Stimulated activated CD4-positive, alpha-beta T cell treated with anti-CD3 and anti-CD28 coated beads, Interleukin-1b, Interleukin-23, amount 100 ng/mL, for 1 hour (primary cell): Measurements from ENCODE around the gene ITPKB.

ENCODE experiments used
- DNase-seq, 2 donors: peaks; one replicate each; pipeline ENCODE4 v3.0.0-alpha.2; 2020; ENCODE audit warnings: low read depth in 2 of 2

Gene ITPKB

DNA sequence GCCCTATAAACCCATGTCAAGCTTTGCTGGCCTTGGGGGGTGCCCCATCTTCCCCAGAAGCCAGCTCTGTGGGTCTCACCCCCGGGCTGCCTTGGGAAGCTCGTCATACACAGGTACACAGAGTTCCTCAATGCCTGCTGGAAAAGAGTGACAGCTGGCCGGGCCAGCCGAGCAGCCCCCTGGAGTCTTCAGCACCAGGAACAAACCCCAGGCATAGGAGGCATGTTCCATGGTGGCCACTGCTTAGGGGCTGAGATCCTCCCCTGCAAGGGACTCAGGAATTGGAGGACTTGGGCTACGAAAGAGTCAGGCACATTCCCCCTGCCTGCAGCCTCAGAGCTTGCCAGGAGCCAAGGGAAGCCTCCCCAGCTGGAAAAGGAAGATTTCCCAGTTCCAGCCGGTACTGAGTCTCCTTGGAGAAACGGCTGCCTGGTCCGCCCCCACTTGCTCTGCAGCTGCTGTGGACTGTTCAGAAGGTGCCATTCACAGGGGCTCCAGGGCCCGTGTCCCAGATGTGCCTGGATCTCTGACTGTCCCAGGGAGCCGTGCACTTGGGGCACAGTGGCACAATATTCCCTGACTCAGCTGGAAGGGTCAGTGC, 101.0 kb downstream of the ITPKB start:
- DNase-seq: no peak

DNA sequence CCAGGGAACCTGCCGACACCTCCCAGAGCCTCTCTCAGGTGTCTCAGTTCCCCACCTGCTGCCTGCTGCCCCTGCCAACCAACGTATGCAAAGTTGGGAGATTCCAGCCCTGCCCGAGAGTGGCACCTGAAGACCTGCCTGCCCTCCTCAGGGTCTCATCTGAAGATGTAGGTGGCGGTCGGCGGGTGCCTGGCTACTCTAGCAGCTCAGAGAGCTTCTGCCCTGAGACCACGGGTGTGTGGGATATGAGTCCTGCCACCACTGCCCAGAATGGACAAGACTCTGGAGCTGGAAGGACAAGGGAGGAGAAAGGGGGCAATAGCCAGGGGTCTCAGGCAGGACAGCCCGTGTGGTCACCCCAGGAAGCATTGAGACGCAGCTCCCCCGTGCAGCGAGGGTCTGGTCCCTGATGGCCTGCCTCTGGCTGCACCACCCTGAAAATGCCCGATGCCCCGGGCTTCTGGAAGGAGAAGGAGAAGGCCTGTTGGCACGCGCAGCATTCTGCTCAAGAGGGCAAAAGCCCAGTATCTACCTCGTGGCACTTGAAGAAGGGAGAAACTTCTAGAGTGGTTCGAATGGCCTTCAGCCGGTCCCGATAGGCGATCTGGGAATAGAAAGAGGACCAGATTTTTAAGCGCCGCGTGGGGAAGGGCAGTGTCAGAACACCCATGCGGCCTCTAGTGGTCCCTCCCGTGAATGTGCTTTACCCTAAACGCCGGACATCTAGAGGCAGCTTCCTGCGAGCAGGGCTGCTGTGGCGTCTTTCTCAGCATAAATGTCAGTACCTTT, 101.7 kb downstream of the ITPKB start:
- no peak for DNase-seq

DNA sequence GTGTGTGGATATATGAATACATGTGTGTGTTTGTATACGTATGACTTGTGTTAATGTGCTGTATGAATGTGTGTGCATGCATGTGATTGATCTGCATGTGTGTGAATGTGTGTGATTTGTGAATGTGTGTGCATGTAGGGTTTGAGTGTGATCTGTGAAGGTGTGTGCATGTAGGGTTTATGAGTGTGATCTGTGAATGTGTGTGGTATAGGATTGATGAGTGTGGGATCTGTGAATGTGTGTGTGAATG, 102.3 kb downstream of the ITPKB start:
- DNase-seq: no peak

DNA sequence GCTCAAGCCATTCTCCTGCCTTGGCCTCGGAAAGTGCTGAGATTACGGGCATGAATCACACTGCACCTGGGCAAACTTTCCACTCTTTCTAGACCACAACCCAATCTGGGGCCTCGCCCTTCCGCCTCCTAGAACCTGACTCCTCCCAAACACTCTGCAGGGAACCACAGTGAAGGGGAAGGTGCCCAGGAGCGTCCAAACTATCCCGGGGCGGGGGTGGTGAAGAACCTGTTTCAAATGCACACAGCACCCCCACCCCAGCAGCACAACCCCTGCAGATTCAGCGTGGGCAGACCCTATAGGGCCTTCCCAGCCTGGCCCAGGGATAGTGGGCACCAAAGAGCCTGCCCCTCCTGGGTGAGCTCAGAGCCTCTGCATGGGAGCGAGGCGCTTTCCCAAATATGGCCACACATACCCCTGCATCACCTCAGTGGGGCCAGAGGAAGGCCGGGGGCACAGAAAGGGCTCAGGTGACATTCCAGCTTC, 103.6 kb downstream of the ITPKB start:
- peak in 1 of 2 donors; percentile 26 for DNase-seq

DNA sequence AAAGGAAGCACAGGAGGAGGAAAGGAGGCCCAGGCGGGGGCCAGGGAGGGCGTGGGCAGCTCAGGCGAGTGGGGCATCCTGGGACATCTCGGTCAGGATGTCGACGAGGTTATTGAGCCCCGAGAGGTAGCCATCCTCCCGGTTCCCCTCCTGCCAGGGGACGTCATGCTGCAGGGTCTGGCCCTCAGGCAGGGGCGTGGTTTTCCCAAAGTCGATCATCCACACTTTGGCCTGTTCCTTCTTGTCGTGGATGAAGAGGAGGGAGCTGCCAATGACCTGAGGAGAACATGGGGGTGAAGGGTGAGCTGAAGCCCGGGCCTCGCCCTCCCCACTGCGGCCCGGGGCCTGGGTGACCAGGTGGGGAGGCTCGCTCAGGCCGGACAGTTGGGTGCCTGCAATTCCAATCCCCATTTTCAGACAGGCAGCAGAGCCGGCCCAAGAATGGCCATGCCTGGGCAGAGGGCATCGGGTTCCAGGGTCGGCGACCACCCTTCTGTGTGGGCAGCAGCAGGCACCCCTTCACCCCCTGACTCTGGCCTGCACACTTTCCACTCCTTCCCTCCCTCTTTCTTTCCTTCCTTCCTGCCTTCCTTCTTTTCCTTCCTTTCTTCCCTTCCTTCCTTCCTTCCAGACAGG, 104.4 kb downstream of the ITPKB start:
- no peak for DNase-seq

DNA sequence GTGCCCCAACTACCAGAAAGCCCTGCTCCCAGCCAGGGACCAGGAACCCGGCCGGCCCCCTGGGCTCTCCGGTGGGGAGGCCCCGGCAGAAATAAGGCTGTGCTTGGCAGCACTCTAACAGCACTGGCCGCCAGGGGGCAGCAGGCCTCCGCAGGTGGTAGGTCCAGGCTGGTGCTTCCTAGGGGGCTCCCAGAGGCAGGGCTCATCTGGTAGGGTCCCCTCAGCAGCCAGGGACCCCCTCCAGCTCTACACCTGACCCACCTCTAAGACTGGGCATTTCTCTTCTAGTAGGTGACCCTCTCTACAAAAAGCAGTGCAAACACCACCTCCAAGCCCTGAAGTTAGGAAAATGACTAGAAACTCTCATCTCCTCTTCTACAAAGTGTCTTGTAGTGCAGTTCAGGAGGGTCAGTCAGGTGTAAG, 104.9 kb downstream of the ITPKB start:
- DNase-seq: peak; percentile 52 to 82

DNA sequence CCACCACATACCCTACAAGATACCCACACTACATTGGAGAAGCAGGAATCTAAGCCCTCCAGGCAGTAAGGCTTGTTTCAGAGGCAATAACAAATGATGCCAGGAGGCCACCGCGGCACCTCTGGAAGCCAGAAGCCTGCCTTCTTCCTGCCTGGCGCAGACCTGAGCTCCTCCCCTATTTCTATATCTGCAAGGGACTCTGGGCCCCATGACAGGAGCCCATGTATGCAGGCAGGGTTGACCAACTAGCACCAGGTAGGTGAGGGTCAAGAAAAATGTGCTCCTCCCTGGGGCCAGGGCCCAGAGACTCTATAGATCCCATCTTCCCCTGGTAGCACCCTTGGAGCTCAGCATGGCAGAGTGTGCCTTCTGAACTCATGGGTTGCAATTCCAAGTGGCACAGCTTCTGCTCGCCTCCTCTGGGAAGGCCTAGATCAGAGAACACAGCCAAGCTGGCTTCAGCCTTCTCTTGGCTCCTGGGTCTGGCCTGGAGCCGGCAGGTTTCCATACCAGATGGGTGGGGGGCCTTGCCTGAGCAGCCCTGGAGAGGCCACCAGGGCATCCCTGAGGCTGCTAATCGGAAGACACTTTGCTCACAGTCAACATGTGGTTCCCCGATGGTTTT, 105.4 kb downstream of the ITPKB start:
- DNase-seq: no peak

DNA sequence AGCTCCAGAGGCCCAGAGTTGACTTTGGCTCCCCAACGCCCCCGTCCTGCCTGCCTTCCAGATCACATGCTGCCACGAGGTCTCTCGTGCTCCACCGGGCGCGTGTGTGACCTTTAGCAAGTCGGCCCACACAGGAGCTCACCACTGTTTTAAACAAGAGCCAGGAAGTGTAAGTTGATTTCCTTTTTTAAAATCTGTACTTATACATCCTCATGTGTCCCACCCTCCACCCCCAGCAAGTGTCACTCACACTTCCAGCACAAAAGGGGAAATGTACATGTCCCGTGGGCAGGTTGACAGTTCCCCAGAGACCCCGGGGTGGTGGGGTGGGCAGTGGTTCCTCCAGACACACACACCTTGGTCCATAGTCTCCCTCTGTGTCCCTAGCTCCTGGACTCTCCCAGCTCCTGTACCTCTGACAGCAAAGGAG, 106.1 kb downstream of the ITPKB start:
- no peak for DNase-seq

DNA sequence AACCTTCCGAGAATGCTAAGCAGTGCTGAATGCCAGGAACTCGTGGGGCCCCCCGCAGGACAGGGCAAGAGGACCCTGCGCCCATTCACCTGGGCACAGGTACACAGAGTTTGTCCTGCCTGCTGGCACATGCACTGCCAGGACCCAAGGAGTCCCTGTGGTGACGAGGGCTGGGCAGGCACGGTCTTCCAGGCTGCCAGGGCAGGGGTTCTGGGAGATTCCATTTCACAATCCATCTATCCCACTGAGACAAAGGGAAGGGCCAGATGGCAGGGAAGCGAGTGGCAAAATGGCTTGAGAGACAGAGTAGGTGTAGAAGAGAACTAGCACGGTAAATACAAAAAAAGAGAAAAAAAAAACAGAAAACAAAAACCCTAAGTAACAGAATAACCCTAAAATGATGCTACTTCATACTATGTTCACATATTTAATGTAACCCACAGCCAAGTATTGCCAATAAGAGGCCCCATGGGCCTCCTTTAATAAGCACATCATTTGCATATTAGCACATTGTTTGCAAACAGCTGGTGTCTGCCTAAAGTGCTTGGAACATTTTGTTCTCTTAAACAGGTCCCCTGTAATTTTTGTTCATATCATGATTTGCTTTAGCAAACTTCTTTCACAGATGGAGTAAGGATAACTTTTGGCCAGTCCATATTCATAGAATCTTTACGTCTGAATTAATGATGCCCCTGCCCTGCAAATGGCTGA, 106.8 kb downstream of the ITPKB start:
- DNase-seq: no peak

DNA sequence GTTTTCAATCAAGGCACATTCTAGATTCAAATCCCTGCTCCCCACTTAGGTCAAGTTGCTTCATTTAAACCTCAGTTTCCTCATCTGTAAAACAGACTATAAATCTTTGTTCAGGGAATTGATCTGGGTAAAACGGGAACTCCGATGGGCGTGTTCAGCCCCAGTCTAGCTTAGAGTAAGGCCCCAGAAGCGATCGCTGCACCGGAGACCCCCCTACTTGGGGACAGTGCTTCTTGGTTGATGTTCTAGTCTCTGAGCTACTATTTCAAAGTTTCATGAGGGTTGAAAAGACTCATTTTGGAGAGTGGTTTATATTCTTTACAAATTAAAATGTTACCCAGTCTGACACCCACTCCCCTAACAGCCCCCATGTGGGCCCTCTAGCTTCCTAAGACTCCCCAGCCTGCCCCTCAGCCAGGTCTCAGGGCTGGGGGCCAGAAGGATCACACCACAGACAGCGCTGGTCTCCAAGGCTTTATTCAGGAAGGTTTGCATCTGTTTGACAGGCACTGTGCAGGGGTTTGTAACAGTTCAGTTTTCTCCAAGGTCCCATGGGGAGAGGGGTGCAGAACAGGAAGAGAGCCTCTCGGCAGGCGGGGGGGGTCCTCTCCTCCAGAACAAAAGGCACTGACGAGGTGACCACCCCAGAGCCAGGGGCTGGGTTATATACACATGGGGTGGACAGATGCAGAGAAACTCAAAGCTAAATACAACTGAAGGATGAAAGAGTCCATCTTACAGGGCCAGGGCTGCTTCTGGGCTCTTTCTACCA, 107.7 kb downstream of the ITPKB start:
- no peak for DNase-seq

DNA sequence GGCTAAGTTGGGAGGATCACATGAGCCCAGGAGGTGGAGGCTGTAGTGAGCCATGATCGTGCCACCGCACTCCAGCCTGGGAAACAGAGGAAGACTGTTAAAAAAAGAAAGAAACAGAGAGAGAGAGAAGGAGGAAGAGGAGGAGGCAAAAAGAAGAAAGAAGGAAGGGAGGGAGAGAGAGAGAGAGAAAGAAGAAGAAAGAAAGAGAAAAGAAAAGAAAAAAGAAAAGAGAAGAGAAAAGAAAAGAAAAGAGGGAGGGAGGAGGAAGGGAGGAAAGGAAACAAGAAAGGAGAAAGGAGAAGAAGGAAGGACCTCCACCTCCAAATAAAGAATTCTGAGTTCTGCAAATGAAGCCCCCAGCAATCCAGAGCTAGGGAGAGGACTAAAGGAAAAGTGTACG, 108.5 kb downstream of the ITPKB start:
- DNase-seq: no peak

DNA sequence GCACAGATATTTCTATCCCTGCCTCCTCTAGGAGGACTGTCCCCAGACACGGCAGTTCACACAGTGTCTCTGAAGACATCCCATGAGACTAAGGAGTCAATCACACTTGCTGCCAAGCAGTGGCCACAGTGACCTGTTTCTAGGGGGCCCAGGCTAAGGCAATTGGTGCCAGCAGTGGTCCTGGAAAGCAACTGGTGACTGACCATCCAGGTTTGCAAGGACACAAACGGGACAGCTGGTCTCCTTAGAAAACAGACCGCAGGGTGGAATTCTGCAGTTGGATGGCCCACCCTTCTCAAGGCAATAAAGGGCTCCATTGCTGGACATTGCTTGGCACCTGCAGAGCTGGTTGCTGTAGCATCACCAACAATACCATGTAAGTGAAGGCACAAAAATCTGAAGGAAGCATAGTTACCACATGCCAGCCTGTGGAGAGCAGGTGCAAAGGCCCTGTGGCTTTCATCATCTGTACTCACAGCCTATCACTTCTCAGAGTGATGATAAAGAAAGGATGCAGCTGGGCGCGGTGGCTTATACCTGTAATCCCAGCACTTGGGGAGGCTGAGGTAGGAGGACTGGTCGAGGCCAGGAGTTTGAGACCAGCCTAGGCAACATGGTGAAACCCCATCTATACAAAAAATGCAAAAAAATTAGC, 109.1 kb downstream of the ITPKB start:
- DNase-seq: no peak

DNA sequence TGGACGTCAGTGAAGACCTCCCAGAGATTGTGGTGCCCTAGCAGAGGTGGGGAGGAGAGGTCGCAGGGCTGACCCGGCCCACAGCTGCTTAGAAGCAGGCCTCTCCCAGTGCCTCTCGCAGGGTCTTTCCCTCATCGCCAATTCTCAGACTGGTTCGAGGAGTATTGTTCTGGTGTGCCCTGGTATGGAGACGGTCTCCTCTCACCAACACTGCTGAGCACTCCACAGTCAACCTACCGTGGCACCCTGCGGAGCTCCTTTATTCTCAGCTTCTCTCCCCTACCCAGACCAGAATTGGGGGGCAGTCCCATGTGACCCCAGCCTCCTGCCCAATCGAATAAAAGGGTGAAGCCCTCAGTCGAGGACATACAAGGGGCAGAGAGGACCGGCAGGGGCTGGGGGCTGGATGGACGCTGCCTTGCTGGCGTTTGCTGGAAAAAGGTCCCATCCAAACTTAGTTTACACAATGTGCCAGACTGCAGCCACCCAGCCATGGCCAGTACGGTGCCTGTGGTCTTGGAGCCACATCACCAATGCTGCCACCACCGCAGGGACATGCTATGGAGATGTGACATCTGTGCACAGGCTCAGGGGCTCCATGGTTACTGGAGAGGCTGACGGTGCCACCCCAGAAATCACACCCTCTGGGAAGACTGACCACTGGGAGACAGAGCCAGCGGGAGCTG, 109.7 kb downstream of the ITPKB start:
- no peak for DNase-seq

DNA sequence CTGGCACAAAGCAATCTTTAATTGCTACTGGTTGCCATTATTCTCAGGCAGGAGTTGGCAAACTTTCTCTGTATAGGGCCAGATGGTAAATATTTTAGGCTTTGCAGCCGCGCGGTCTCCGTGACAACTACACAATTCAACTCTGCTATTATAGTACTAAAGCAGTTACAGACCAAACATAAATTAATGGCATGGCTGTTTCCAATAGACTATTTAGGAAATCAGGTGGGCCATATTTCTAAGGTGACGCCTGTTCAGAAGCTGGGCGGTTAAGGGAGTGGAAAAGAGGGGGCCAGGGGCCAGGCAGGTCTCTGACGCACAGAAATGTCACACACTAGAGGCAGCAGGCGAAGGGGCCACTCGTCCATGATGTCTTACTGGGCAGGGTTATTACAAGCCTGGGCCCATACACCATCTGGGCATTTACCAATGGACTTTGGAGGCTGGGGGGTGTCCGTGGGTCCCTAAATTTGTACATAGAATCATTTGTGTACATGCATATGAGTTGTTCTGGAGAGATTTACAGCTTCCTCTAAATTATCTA, 110.4 kb downstream of the ITPKB start:
- DNase-seq: no peak

DNA sequence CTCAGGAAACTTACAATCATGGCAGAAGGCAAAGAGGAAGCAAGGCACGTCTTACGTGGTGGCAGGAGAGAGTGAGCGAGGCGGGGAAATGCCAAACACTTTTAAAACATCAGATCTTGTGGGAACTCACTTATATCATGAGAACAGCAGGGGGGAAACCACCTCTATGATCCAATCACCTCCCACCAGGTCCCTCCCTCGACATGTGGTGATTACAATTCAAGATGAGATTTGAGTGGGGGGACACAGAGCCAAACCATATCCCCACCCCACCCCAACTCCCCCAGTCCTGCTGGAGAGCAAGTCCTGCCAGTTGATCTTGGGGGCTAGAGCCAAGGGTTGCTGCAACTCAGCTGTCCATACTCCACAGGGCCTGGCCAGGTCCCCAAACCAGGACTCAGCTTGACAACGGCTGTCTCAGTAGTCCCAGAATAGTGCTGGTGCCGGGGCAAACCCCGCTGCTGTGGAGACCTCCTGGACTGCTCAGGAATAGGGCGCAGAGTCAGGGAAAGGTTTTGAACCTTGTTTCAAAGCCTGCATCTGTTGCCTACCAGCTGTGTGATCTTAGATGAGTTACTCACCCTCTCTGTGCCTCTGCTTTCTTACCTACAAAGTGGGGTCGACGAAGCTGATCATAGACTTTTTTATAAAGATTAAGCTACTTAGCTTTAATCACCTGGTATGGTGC, 111.0 kb downstream of the ITPKB start:
- DNase-seq: no peak

DNA sequence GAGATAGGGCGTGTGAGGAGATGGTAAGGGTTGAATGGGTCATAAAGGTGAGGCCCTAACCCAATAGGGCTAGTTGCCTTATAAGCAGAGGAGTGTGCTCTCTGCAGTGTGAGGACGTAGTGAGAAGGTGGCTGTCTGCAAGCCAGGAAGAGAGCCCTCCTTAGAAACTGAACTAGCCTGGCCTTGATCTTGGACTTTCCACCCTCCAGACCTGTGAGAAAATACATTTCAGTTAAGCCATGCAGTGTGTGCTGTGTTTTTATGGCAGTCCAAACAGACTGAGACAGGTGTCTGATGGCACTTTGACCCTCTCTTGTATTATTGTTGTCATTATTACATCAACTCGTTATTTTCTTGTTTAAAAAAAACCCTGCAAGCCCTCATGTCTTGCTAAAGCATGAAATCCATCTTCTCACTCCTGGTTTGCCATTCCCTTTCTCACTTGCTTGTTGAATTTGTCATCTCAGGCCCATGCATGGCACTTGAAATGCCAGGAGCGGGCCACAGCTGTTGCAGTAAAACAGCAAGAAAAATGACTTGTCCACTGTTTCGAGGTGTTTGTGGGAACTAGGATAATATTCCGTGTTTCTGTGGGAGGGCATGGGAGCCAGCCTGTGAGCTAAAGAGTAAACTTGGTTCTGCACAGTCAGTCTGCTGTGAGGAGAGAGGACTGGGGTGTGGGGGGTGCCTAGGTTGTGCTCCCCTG, 111.9 kb downstream of the ITPKB start:
- no peak for DNase-seq

DNA sequence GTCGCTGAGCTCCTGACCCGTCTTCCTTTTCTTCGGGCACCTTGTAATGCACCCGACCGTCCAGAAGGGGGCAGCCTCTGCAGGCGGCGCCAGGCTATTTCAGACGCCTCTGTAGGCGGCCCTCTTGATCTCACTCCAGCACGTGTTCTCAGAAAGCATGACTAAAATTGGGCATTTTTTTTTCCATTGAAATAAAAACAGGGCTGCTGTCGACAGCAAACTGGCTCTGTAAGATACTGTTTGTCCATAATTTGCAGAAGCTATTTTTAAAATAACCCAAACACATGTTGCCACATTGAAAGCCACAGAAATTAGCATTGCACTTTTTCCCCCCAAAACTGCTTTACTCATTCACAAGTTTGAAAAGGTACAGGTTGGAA, 112.5 kb downstream of the ITPKB start:
- peak; percentile 41 to 73 for DNase-seq

DNA sequence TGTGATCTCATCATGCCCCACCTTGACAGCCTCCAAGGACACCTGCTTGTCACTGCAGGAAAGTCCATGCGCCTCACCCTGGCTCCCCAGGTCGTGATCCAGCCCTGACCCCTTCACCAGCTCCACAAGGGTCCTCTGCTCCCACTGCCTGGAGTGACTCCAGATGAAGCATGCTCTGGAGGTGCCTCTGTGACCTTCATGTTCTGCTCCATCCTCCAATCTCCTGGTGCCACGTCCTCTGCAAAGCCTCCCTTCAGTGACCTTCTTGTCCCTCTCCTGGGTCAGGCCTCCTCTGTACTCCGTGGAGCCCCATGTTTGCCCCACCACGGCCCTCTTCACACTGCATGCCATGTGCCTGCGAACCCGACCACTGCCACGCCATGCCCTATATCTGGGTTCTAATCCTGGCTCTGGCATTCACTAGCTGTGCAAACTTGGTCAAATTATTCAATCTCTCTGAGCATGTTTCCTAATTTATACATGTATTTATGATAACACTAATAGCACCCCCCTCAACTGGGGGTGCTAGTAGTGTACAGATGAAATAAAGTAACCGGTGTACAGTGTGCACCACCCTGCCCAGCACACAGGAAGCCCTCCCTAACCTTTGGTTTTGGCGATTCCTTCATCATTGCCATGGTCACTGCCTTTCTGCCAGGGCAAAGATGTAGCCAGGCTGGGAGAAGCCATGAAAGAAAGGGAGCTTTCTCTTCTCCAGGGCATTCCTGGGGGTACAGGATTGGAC, 113.1 kb downstream of the ITPKB start:
- DNase-seq: no peak
